ENCODE data around the gene TRIM40. TPM values are rescaled to one million over a fixed set of nuclear protein-coding genes. Genes with fewer than 3 reads are reported as not detected.

The TRIM40 gene
- total RNA-seq, 1 donor from 2014 or later = not detected

DNA sequence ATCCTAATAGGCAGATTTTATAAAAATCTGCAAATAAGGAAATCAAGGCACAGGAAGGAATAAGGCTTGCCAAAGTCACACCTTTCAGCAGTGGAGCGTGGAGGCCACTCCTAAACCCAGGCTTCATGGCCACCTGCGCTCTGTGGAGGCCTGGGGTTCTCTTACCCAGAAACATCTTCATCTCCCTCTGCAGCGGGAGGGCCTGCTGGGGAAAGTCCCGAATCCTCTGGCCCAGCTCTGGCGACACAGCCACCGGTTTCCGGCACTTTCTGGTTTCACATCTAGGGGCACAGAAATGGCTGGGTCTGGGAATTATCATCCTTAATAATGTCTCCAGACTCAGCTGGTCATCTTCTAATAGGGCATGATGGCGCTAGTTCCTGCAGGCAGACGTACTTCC, 20.8 kb downstream of the TRIM40 start:
- TF ChIP-seq, protein P1, sequence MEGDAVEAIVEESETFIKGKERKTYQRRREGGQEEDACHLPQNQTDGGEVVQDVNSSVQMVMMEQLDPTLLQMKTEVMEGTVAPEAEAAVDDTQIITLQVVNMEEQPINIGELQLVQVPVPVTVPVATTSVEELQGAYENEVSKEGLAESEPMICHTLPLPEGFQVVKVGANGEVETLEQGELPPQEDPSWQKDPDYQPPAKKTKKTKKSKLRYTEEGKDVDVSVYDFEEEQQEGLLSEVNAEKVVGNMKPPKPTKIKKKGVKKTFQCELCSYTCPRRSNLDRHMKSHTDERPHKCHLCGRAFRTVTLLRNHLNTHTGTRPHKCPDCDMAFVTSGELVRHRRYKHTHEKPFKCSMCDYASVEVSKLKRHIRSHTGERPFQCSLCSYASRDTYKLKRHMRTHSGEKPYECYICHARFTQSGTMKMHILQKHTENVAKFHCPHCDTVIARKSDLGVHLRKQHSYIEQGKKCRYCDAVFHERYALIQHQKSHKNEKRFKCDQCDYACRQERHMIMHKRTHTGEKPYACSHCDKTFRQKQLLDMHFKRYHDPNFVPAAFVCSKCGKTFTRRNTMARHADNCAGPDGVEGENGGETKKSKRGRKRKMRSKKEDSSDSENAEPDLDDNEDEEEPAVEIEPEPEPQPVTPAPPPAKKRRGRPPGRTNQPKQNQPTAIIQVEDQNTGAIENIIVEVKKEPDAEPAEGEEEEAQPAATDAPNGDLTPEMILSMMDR (IDR thresholded peaks at IDR 0.05) = no peak
- intact Hi-C loops (cut with micrococcal nuclease) = no loop called here
- ATAC-seq (ENCODE audit: low read depth) (no peak), DNase-seq (no peak)
- Mint-ChIP-seq H3K27ac (no peak overlapping the region), H3K36me3 (ENCODE audit: low read depth) (no peaks in the 10 kb centered on the region), H3K9me3 (no peaks in the 10 kb centered on the region), H3K27me3 (peaks cover 32% of the 10 kb centered on the region), H3K4me3 (no peak overlapping the region), H3K4me1 (no peaks in the 10 kb centered on the region)
- ChIA-PET CTCF (no interaction called here), POLR2A (no interaction called here)

DNA sequence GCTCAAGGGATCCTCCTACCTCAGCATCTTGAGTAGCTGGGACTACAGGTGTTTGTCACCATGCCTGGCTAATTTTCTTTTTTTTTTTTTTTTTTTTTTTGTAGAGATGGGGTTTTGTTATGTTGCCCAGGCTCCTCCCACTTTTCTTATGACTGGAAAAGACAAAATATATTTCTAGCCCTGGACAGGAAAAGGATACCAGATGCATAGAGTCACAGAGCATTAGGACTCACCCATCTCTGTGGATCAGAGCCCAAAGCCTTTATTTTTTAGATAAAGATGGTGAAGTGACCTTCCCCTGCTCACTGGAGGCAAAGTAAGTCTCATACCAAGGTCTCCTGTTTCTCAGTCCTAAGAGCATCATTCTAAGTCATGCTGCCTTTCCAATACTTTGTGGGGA, 21.6 kb downstream of the TRIM40 start:
- intact Hi-C loops (cut with micrococcal nuclease) = no loop called here
- Mint-ChIP-seq H3K36me3 (ENCODE audit: low read depth) (no peaks in the 10 kb centered on the region), H3K27ac (no peak overlapping the region), H3K9me3 (no peaks in the 10 kb centered on the region), H3K27me3 (peaks cover 32% of the 10 kb centered on the region), H3K4me3 (no peak overlapping the region), H3K4me1 (no peaks in the 10 kb centered on the region)
- DNase-seq (no peak), ATAC-seq (ENCODE audit: low read depth) (no peak)
- TF ChIP-seq, protein P1 (IDR thresholded peaks at IDR 0.05) = no peak
- ChIA-PET POLR2A (no interaction called here), CTCF (no interaction called here)

DNA sequence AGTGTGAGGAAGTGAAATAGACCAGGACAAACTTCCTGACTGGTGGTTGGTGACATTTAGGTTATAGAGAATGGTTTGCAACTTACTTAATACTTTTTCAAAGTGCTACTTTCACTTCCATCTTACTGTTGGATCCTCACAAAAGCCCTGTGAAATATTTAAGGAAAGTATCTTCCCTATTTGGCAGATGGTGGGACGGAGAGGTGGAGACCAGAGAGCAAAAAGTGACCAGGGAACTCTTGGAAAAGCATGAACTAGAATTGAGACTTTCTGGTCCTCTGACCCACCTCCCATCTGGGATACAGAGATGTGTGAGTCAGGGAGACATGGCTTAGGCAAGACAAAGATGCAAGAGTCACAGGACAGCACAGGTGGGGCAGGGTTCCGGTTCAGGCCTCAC, 22.1 kb downstream of the TRIM40 start:
- TF ChIP-seq, protein P1 (IDR thresholded peaks at IDR 0.05) = no peak
- no peak for ATAC-seq (ENCODE audit: low read depth)
- POLR2A ChIA-PET = no interaction called here
- no peak for DNase-seq
- no peaks in the 10 kb centered on the region for H3K36me3 Mint-ChIP-seq (ENCODE audit: low read depth)
- peaks cover 32% of the 10 kb centered on the region for H3K27me3 Mint-ChIP-seq
- CTCF ChIA-PET = no interaction called here
- no peaks in the 10 kb centered on the region for H3K9me3 Mint-ChIP-seq
- intact Hi-C loops (cut with micrococcal nuclease) = no loop called here
- H3K4me3 Mint-ChIP-seq = no peak overlapping the region
- H3K27ac Mint-ChIP-seq = no peak overlapping the region
- H3K4me1 Mint-ChIP-seq = no peaks in the 10 kb centered on the region

DNA sequence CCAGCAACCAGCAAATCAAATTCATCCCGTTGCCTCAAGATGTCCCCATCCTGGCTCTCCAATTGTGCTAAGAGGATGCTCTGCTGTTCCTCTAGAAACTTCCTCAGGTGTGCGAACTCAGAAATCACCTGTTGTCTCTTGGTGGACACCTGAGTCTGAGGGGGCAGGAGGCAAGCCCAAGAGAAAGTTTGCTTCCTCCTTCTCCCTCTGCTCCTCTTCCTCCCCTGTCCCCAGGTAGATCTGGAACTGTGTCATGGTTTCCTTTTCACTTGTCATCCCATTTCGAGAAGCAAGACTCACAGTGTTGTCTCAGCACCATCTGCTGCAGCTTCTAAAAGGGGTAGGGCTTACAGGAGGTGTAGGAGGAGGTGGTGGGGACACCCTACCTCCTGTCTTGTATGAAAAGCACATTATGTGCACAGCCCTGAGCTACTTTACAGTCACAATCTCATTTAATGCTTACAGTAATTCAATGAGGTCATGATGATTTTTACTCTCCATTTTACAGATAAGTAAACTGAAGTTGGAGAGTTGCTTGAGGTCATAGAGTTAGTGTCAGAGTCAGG, 22.6 kb downstream of the TRIM40 start:
- Mint-ChIP-seq H3K9me3 (no peaks in the 10 kb centered on the region), H3K4me1 (no peaks in the 10 kb centered on the region), H3K4me3 (no peak overlapping the region), H3K36me3 (ENCODE audit: low read depth) (no peaks in the 10 kb centered on the region), H3K27me3 (peaks cover 29% of the 10 kb centered on the region), H3K27ac (no peak overlapping the region)
- DNase-seq (no peak), ATAC-seq (ENCODE audit: low read depth) (no peak)
- TF ChIP-seq, protein P1 (IDR thresholded peaks at IDR 0.05) = no peak
- ChIA-PET POLR2A (no interaction called here), CTCF (no interaction called here)
- intact Hi-C loops (cut with micrococcal nuclease) = no loop called here

DNA sequence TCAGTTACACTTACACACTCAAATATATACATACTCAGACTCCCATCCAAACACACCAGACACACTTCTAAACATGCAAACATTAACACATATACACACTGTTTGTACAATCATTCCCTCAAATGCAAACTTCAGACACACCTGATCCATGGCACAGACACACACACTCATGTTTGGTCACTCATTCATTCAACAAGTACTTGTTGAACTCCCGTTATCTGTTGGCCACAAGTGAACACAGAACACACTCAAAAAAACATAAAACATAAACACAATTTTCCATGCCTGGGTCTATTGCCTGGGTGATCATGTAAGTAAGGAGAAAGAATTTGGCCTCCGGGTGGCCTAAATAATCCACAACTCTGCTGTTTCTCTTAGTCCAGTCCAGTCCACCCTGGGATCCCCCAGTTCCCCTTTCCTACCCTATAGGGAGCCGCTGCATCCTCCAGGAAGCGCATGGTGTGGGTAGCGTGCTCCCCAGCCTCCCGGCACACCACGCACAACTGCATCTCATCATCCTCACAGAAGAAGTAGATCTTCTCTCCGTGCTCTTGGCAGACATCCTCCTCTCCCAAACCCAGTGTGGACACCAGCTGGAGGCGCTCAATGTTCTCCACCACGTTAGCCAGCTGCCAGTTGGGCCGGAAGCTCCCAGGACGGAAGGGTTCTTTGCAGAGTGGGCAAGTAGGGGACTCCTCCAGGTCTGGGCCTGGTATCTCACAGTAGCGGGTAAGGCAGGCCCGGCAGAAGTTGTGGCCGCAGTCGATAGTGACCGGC, 24.3 kb downstream of the TRIM40 start:
- Mint-ChIP-seq H3K27me3 (peaks cover 19% of the 10 kb centered on the region), H3K4me1 (no peaks in the 10 kb centered on the region), H3K4me3 (no peak overlapping the region), H3K9me3 (no peaks in the 10 kb centered on the region), H3K36me3 (ENCODE audit: low read depth) (no peaks in the 10 kb centered on the region), H3K27ac (no peak overlapping the region)
- ATAC-seq (ENCODE audit: low read depth) (no peak), DNase-seq (no peak)
- intact Hi-C loops (cut with micrococcal nuclease) = no loop called here
- ChIA-PET POLR2A (no interaction called here), CTCF (no interaction called here)
- TF ChIP-seq, protein P1 (IDR thresholded peaks at IDR 0.05) = no peak
